Measurements from ENCODE around the gene COMMD10.

GRCh38 chr5:116144991-116145390 lies 60.2 kb downstream of the COMMD10 start:
- TF ChIP-seq CTCF (IDR thresholded peaks at IDR 0.05; ENCODE audit: control extremely low read depth in 1 of 3, insufficient read depth in 1 of 3, low read depth in 1 of 3, low read length in 3 of 3): no peak
- no peak for TF ChIP-seq RNF2 (IDR thresholded peaks at IDR 0.05; ENCODE audit: borderline replicate concordance, low read depth, low read length, missing control alignments, poor library complexity, severe bottlenecking)
- no peak for TF ChIP-seq BRCA1 (IDR thresholded peaks at IDR 0.05; ENCODE audit: low read depth, low read length)
- no peak for TF ChIP-seq EZH2 (IDR thresholded peaks at IDR 0.05; ENCODE audit: low read depth, low read length, severe bottlenecking)
- TF ChIP-seq GABPA (IDR thresholded peaks at IDR 0.05; ENCODE audit: borderline replicate concordance, insufficient read depth, low read length): no peak
- TF ChIP-seq CREB1 (IDR thresholded peaks at IDR 0.05): no peak
- no peak for TF ChIP-seq TEAD4 (IDR thresholded peaks at IDR 0.05; ENCODE audit: low read depth, low read length)
- TF ChIP-seq SP1 (IDR thresholded peaks at IDR 0.05; ENCODE audit: low read depth, low read length): no peak
- no peak for TF ChIP-seq POLR2A (IDR thresholded peaks at IDR 0.05; ENCODE audit: control extremely low read depth in 1 of 2, low read depth in 2 of 2, low read length in 2 of 2)
- no peak for TF ChIP-seq EGR1 (IDR thresholded peaks at IDR 0.05; ENCODE audit: borderline replicate concordance, low read depth, low read length)
- no peak for TF ChIP-seq RXRA (IDR thresholded peaks at IDR 0.05; ENCODE audit: insufficient read depth, low read depth, low read length)
- TF ChIP-seq MAX (IDR thresholded peaks at IDR 0.05): no peak

Data from H1 (cell line).